Esophagus muscularis mucosa (tissue), 3 donors: ENCODE data around the gene PDGFRB.

Experiments used
- CTCF ChIP-seq, 3 experiments: fragments of 200-600 bp in 2 of 3; fragments of 450-650 bp in 1 of 3; sonication (generic) in 2 of 3; IDR thresholded peaks; one replicate each; pipeline ENCODE4 v1.5.1; 2017 to 2019; ENCODE audit warnings: antibody characterized with exemption in 3 of 3, mild to moderate bottlenecking in 2 of 3, moderate library complexity in 1 of 3
- POLR2A ChIP-seq: fragments of 450-650 bp; IDR thresholded peaks from one replicate; pipeline ENCODE4 v1.6.1; 2017; ENCODE audit warnings: antibody characterized with exemption, moderate library complexity, mild to moderate bottlenecking, low read depth

GRCh38 chr5:150125334-150125733 is 30.3 kb downstream of the PDGFRB start:
- TF ChIP-seq POLR2A (no peak), CTCF (IDR thresholded peaks at IDR 0.05) (no peak)
